HepG2 (cell line): ENCODE data around the gene MYH9. TPM values are rescaled to one million over a fixed set of nuclear protein-coding genes. Genes with fewer than 3 reads are reported as not detected.

Experiments used
- ATM ChIP-seq: fragments of 450-650 bp; IDR thresholded peaks from 2 replicates; pipeline ENCODE4 v1.7.1; 2017; ENCODE audit warnings: mild to moderate bottlenecking, borderline replicate concordance
- BCL3 ChIP-seq: sonication (generic); formaldehyde crosslinking; IDR thresholded peaks from 2 replicates; pipeline ENCODE4 v1.5.1; 2020; ENCODE audit warnings: mild to moderate bottlenecking, missing genetic modification reagents, moderate library complexity
- CCAR2 ChIP-seq: fragments of 200-400 bp; formaldehyde crosslinking; optimal IDR thresholded peaks from 2 replicates; pipeline ENCODE3; 2018; ENCODE audit warnings: low read depth, mild to moderate bottlenecking, low read length, moderate library complexity
- CTCF ChIP-seq: sonication (generic); formaldehyde crosslinking; IDR thresholded peaks from 2 replicates; pipeline ENCODE4 v1.5.0; 2020; ENCODE audit warnings: mild to moderate bottlenecking, missing genetic modification reagents, moderate library complexity
- FOXA1 ChIP-seq, 2 experiments: fragments of 450-650 bp in 1 of 2; sonication (generic) in 1 of 2; formaldehyde crosslinking in 1 of 2; IDR thresholded peaks; 2 replicates each; pipeline versions ENCODE4 v1.4.0 to v1.6.1; 2016 to 2020; ENCODE audit warnings: missing genetic modification reagents in 1 of 2
- GABPB1 ChIP-seq: IDR thresholded peaks from 2 replicates; pipeline ENCODE4 v1.6.1; 2016; ENCODE audit warnings: mild to moderate bottlenecking, missing genetic modification reagents, moderate library complexity, missing compliant biosample characterization
- KDM2A ChIP-seq: sonication (generic); formaldehyde crosslinking; IDR thresholded peaks from 2 replicates; pipeline ENCODE4 v1.4.0; 2020; ENCODE audit warnings: low read depth, missing genetic modification reagents, borderline replicate concordance
- KLF11 ChIP-seq: IDR thresholded peaks from 2 replicates; pipeline ENCODE4 v1.6.1; 2016; ENCODE audit warnings: missing compliant biosample characterization
- NR1H2 ChIP-seq: sonication (generic); formaldehyde crosslinking; IDR thresholded peaks from 2 replicates; pipeline ENCODE4 v1.8.1; 2022; ENCODE audit warnings: low read depth, missing genetic modification reagents, borderline replicate concordance
- NR2F6 ChIP-seq, 2 experiments: IDR thresholded peaks; 2 replicates each; pipeline ENCODE4 v1.6.1; 2016; ENCODE audit warnings: antibody characterized with exemption in 1 of 2, mild to moderate bottlenecking in 1 of 2
- POGZ ChIP-seq: sonication (generic); formaldehyde crosslinking; IDR thresholded peaks from 2 replicates; pipeline ENCODE4 v1.4.0; 2020; ENCODE audit warnings: mild to moderate bottlenecking, missing genetic modification reagents
- STAG1 ChIP-seq: sonication (generic); formaldehyde crosslinking; IDR thresholded peaks from 2 replicates; pipeline ENCODE4 v1.4.0; 2020; ENCODE audit warnings: missing genetic modification reagents
- TARDBP ChIP-seq: sonication (generic); formaldehyde crosslinking; IDR thresholded peaks from 2 replicates; pipeline ENCODE4 v1.8.0; 2022; ENCODE audit warnings: mild to moderate bottlenecking, missing genetic modification reagents
- TEAD3 ChIP-seq: optimal IDR thresholded peaks from 2 replicates; pipeline ENCODE3; 2016; ENCODE audit warnings: borderline replicate concordance
- TRIM22 ChIP-seq: fragments of 450-650 bp; IDR thresholded peaks from 2 replicates; pipeline ENCODE4 v1.6.1; 2017
- USF2 ChIP-seq, 2 experiments: sonication (generic) in 1 of 2; formaldehyde crosslinking in 1 of 2; IDR thresholded peaks; 2 replicates each; pipeline versions ENCODE4 v1.5.1 to v1.6.1; 2011 to 2020; ENCODE audit warnings: borderline replicate concordance in 1 of 2, low read depth in 1 of 2, low read length in 1 of 2, mild to moderate bottlenecking in 1 of 2, missing genetic modification reagents in 1 of 2, moderate library complexity in 1 of 2
- ZBTB34 ChIP-seq: sonication (generic); formaldehyde crosslinking; IDR thresholded peaks from 2 replicates; pipeline ENCODE4 v1.8.0; 2022; ENCODE audit warnings: mild to moderate bottlenecking, missing genetic modification reagents
- ZNF33B ChIP-seq: sonication (generic); formaldehyde crosslinking; IDR thresholded peaks from 2 replicates; pipeline ENCODE4 v1.5.1; 2020; ENCODE audit warnings: mild to moderate bottlenecking, missing genetic modification reagents
- ZNF546 ChIP-seq: sonication (generic); formaldehyde crosslinking; conservative IDR thresholded peaks from 2 replicates; pipeline ENCODE4 v1.8.1; 2023; ENCODE audit warnings: mild to moderate bottlenecking, missing genetic modification reagents
- ZNF720 ChIP-seq: sonication (generic); formaldehyde crosslinking; IDR thresholded peaks from 2 replicates; pipeline ENCODE4 v1.4.0; 2020; ENCODE audit warnings: missing genetic modification reagents
- ZNF768 ChIP-seq: sonication (generic); formaldehyde crosslinking; IDR thresholded peaks from 2 replicates; pipeline ENCODE4 v1.4.0; 2020; ENCODE audit warnings: missing genetic modification reagents
- polyA plus RNA-seq, 8 experiments: library from polyadenylated mRNA; depleted of rRNA in 3 of 8; stranded (reverse) in 7 of 8; unstranded in 1 of 8; fragments of >200 nt; fragmentation: Illumina TruSeq in 4 of 8; extraction: Trizol in 4 of 8; gene quantifications; 2 replicates each; pipeline versions ENCODE4 v1.2.1 to v1.2.3, GENCODE V29; 2011 to 2016; ENCODE audit warnings: low read depth in 4 of 8, missing spikeins in 1 of 8, mixed read lengths in 1 of 8; ENCODE audit not compliant: insufficient read depth in 1 of 8
- total RNA-seq, 5 experiments: library from RNA; depleted of rRNA; stranded (reverse); fragments of >200 nt; fragmentation: Illumina TruSeq; extraction: Trizol; gene quantifications; 2 replicates each; pipeline ENCODE4 v1.2.3, GENCODE V29; 2016; ENCODE audit warnings: low read depth in 1 of 5

MYH9 gene
- total and polyA plus RNA-seq, 2 of the 13 experiments (the other 11 are each of a cell fraction or from before 2014, with no cell fraction given) = 50.7 to 98.5 TPM

- no peak for TF ChIP-seq ZBTB34
- no peak for TF ChIP-seq NR2F6 (IDR thresholded peaks at IDR 0.05)
- peak; percentile 54; the same call in 1 of the 2 replicates for TF ChIP-seq NR2F6 (CRISPR knock-in tag; IDR thresholded peaks at IDR 0.05)
- TF ChIP-seq TEAD3 (CRISPR knock-in tag) = peak; percentile 60
- no peak for TF ChIP-seq FOXA1 (IDR thresholded peaks at IDR 0.05)
- TF ChIP-seq FOXA1 (CRISPR knock-in tag; IDR thresholded peaks at IDR 0.05) = 0 out of 2 replicates have a peak, but pooled peaks have one; percentile 5
- TF ChIP-seq CTCF (CRISPR knock-in tag) = peak; percentile 94
- no peak for TF ChIP-seq TRIM22
- TF ChIP-seq ATM = no peak
- TF ChIP-seq ZNF546 (CRISPR knock-in tag) = no peak
- no peak for TF ChIP-seq NR1H2 (CRISPR knock-in tag)
- TF ChIP-seq POGZ = 0 out of 2 replicates have a peak, but pooled peaks have one; percentile 12
- TF ChIP-seq ZNF33B (CRISPR knock-in tag) = no peak
- TF ChIP-seq KDM2A (CRISPR knock-in tag) = peak; percentile 60; the same call in 1 of the 2 replicates
- peak; percentile 20; the same call in 1 of the 2 replicates for TF ChIP-seq GABPB1 (CRISPR knock-in tag)
- 0 out of 2 replicates have a peak, but pooled peaks have one; percentile 36 for TF ChIP-seq BCL3 (CRISPR knock-in tag)
- peak; percentile 44; the same call in 1 of the 2 replicates for TF ChIP-seq ZNF768
- TF ChIP-seq TARDBP (CRISPR knock-in tag) = 0 out of 2 replicates have a peak, but pooled peaks have one; percentile 40
- TF ChIP-seq KLF11 (CRISPR knock-in tag) = no peak
- TF ChIP-seq ZNF720 (CRISPR knock-in tag) = no peak
- peak; percentile 97 for TF ChIP-seq STAG1
- no peak for TF ChIP-seq CCAR2
- no peak for TF ChIP-seq USF2 (IDR thresholded peaks at IDR 0.05; ENCODE audit: low read depth, low read length)
- no peak for TF ChIP-seq USF2 (CRISPR knock-in tag; IDR thresholded peaks at IDR 0.05; ENCODE audit: borderline replicate concordance)
Observed at GRCh38 chr22:36301384-36301828, 86.4 kb downstream of the MYH9 start (continued).
